WTC11 (cell line): ENCODE data around the gene DNAAF1.

Experiments
- ARID4B ChIP-seq: sonication (generic); formaldehyde crosslinking; IDR thresholded peaks from 2 replicates; pipeline ENCODE4 v1.8.0; 2023; ENCODE audit warnings: missing genetic modification reagents, mild to moderate bottlenecking, borderline replicate concordance
- ATF3 ChIP-seq: sonication (generic); formaldehyde crosslinking; conservative IDR thresholded peaks from 2 replicates; pipeline ENCODE4 v1.8.1; 2022; ENCODE audit warnings: mild to moderate bottlenecking, missing genetic modification reagents
- CTCF ChIP-seq: fragments of 200-600 bp; IDR thresholded peaks from 2 replicates; pipeline ENCODE4 v1.8.0; 2022; ENCODE audit warnings: antibody characterized with exemption
- ETV6 ChIP-seq: sonication (generic); formaldehyde crosslinking; IDR thresholded peaks from 2 replicates; pipeline ENCODE4 v1.8.1; 2022; ENCODE audit warnings: mild to moderate bottlenecking, missing genetic modification reagents
- FOXP1 ChIP-seq: sonication (generic); formaldehyde crosslinking; IDR thresholded peaks from 2 replicates; pipeline ENCODE4 v1.8.0; 2022; ENCODE audit warnings: missing genetic modification reagents, mild to moderate bottlenecking, moderate library complexity, borderline replicate concordance
- IRF1 ChIP-seq: sonication (generic); formaldehyde crosslinking; IDR thresholded peaks from 2 replicates; pipeline ENCODE4 v1.8.0; 2023; ENCODE audit warnings: missing genetic modification reagents
- NFE2L1 ChIP-seq: sonication (generic); formaldehyde crosslinking; IDR thresholded peaks from 2 replicates; pipeline ENCODE4 v1.8.1; 2023; ENCODE audit warnings: missing genetic modification reagents
- SP1 ChIP-seq: sonication (generic); formaldehyde crosslinking; conservative IDR thresholded peaks from 2 replicates; pipeline ENCODE4 v1.8.1; 2022; ENCODE audit warnings: missing genetic modification reagents
- TEAD4 ChIP-seq: sonication (generic); formaldehyde crosslinking; IDR thresholded peaks from 2 replicates; pipeline ENCODE4 v1.8.0; 2022; ENCODE audit warnings: mild to moderate bottlenecking, missing genetic modification reagents
- TP53 ChIP-seq: sonication (generic); formaldehyde crosslinking; IDR thresholded peaks from 2 replicates; pipeline ENCODE4 v1.8.1; 2023; ENCODE audit warnings: mild to moderate bottlenecking, missing genetic modification reagents

GRCh38 chr16:84117494-84117843, 27.6 kb upstream of the DNAAF1 start:
- no peak for TF ChIP-seq ETV6 (CRISPR knock-in tag)
- TF ChIP-seq TEAD4 (CRISPR knock-in tag), result no peak
- TF ChIP-seq ATF3 (CRISPR knock-in tag), result no peak
- TF ChIP-seq IRF1 (CRISPR knock-in tag), result no peak
- TF ChIP-seq CTCF, result no peak
- TF ChIP-seq SP1 (CRISPR knock-in tag), result no peak
- no peak for TF ChIP-seq NFE2L1
- no peak for TF ChIP-seq ARID4B
- TF ChIP-seq FOXP1 (CRISPR knock-in tag), result no peak
- TF ChIP-seq TP53 (CRISPR knock-in tag), result no peak
